Fibroblast of lung (primary cell): ENCODE data around the gene BAIAP3. TPM values are rescaled to one million over a fixed set of nuclear protein-coding genes. Genes with fewer than 3 reads are reported as not detected.

Source experiments
- DNase-seq, 2 donors: peaks; one replicate each; pipeline versions ENCODE4 v3.0.0 to v3.0.0-alpha.2; 2010; ENCODE audit warnings: low read depth in 2 of 2
- H2AFZ ChIP-seq: 2 replicates; pipeline ENCODE4 v1.5.1; 2012; ENCODE audit warnings: low read length, control low read depth, inconsistent platforms
- H3K27ac ChIP-seq: 2 replicates; pipeline ENCODE4 v1.5.1; 2011; ENCODE audit warnings: low read length, control low read depth; ENCODE audit not compliant: insufficient read depth
- H3K27me3 ChIP-seq: 2 replicates; pipeline ENCODE4 v1.5.1; 2011; ENCODE audit warnings: mild to moderate bottlenecking, low read length; ENCODE audit not compliant: control insufficient read depth, insufficient read depth
- H3K36me3 ChIP-seq: 2 replicates; pipeline ENCODE4 v1.5.1; 2011; ENCODE audit warnings: low read length; ENCODE audit not compliant: control insufficient read depth, insufficient read depth
- H3K4me1 ChIP-seq: 2 replicates; pipeline ENCODE4 v1.5.1; 2011; ENCODE audit warnings: low read length; ENCODE audit not compliant: control insufficient read depth, insufficient read depth; ENCODE audit errors: extremely low read depth
- H3K4me2 ChIP-seq: 2 replicates; pipeline ENCODE4 v1.5.1; 2011; ENCODE audit warnings: low read length, control low read depth; ENCODE audit not compliant: insufficient read depth; ENCODE audit errors: extremely low read depth
- H3K4me3 ChIP-seq, 4 experiments: fragments of 200-600 bp in 1 of 4; sonication (generic) in 1 of 4; replicated peaks in 1 of 4; 2 replicates each; pipeline ENCODE4 v1.5.1; 2011 to 2016; ENCODE audit warnings: low read length in 4 of 4, low read depth in 3 of 4, mild to moderate bottlenecking in 3 of 4, control low read depth in 2 of 4, inconsistent platforms in 1 of 4, mixed read lengths in 1 of 4; ENCODE audit not compliant: insufficient read depth in 1 of 4; ENCODE audit errors: control extremely low read depth in 1 of 4
- H3K79me2 ChIP-seq: 2 replicates; pipeline ENCODE4 v1.5.1; 2012; ENCODE audit warnings: mild to moderate bottlenecking, low read length, inconsistent platforms; ENCODE audit not compliant: control insufficient read depth, insufficient read depth
- H3K9ac ChIP-seq: 2 replicates; pipeline ENCODE4 v1.5.1; 2011; ENCODE audit warnings: mild to moderate bottlenecking, low read length, control low read depth; ENCODE audit not compliant: insufficient read depth
- H3K9me3 ChIP-seq: 2 replicates; pipeline ENCODE4 v1.5.1; 2012; ENCODE audit warnings: low read depth, low read length; ENCODE audit not compliant: control insufficient read depth, insufficient read depth
- H4K20me1 ChIP-seq: 2 replicates; pipeline ENCODE4 v1.5.1; 2011; ENCODE audit warnings: low read length; ENCODE audit not compliant: control insufficient read depth, insufficient read depth; ENCODE audit errors: extremely low read depth
- CTCF ChIP-seq, 2 donors: IDR thresholded peaks in 1 of 2; conservative IDR thresholded peaks in 1 of 2; 1 replicate in 1 of 2; 2 replicates in 1 of 2; pipeline ENCODE4 v1.5.1; 2011 to 2012; ENCODE audit warnings: low read length in 2 of 2, control low read depth in 1 of 2, inconsistent platforms in 1 of 2, low read depth in 1 of 2, mild to moderate bottlenecking in 1 of 2
- EZH2 ChIP-seq: IDR thresholded peaks from 2 replicates; pipeline ENCODE4 v1.5.1; 2012; ENCODE audit warnings: low read length, control low read depth, mild to moderate bottlenecking; ENCODE audit errors: missing control alignments
- polyA plus RNA-seq, 2 donors: library from polyadenylated mRNA; depleted of rRNA in 1 of 2; stranded (reverse) in 1 of 2; unstranded in 1 of 2; fragments of >200 nt; gene quantifications; 2 replicates each; pipeline ENCODE4 v1.2.1, GENCODE V29; 2011 to 2012; ENCODE audit warnings: missing spikeins in 1 of 2
- total RNA-seq: library from RNA; depleted of rRNA; stranded (reverse); fragments of >200 nt; gene quantifications from 2 replicates; pipeline ENCODE4 v1.2.1, GENCODE V29; 2014

The BAIAP3 gene
- total and polyA plus RNA-seq, 2 donors (not counting 1 experiment from before 2014, with no cell fraction given), result 0.22 to 0.83 TPM

- Histone ChIP-seq H3K36me3 (no peaks in the 10 kb centered on the region), H2AFZ (no peak overlapping the region), H3K79me2 (no peaks in the 10 kb centered on the region), H3K4me1 (peaks cover 5% of the 10 kb centered on the region), H3K9ac (no peak overlapping the region), H3K4me2 (no peak overlapping the region), H3K27ac (no peak overlapping the region), H3K9me3 (no peaks in the 10 kb centered on the region), H4K20me1 (no peaks in the 10 kb centered on the region), H3K27me3 (no peaks in the 10 kb centered on the region), H3K4me3 (no peak overlapping the region)
- TF ChIP-seq CTCF (conservative IDR thresholded peaks at IDR 0.05 in 1 of 2, IDR thresholded peaks at IDR 0.05 in 1 of 2; ENCODE audit: low read depth in 1 of 2, low read length in 2 of 2), result no peak
- TF ChIP-seq EZH2, result no peak
- no peak for DNase-seq
Observed at GRCh38 chr16:1299868-1300203, 33.6 kb upstream of the BAIAP3 start.

- Histone ChIP-seq H3K27me3 (no peaks in the 10 kb centered on the region), H3K4me3 (peak overlapping the region in 1 of 4 experiments; percentile 10), H2AFZ (no peak overlapping the region), H3K4me2 (peak overlapping the region; percentile 35), H3K27ac (no peak overlapping the region), H3K79me2 (no peaks in the 10 kb centered on the region), H3K36me3 (no peaks in the 10 kb centered on the region), H3K4me1 (peaks cover 5% of the 10 kb centered on the region), H3K9me3 (no peaks in the 10 kb centered on the region), H3K9ac (no peak overlapping the region), H4K20me1 (no peaks in the 10 kb centered on the region)
- no peak for TF ChIP-seq EZH2
- peak; percentile 66 to 75 for TF ChIP-seq CTCF (conservative IDR thresholded peaks at IDR 0.05 in 1 of 2, IDR thresholded peaks at IDR 0.05 in 1 of 2; ENCODE audit: low read depth in 1 of 2, low read length in 2 of 2)
- DNase-seq, result peak in 1 of 2 donors; percentile 18
Observed at GRCh38 chr16:1300664-1301476, 32.6 kb upstream of the BAIAP3 start.

- peaks cover 5% of the 10 kb centered on the region for H3K4me1 ChIP-seq
- no peak overlapping the region for H3K4me2 ChIP-seq
- no peaks in the 10 kb centered on the region for H3K36me3 ChIP-seq
- no peak overlapping the region for H3K4me3 ChIP-seq
- TF ChIP-seq CTCF (conservative IDR thresholded peaks at IDR 0.05 in 1 of 2, IDR thresholded peaks at IDR 0.05 in 1 of 2; ENCODE audit: low read depth in 1 of 2, low read length in 2 of 2) (no peak), EZH2 (no peak)
- no peak overlapping the region for H3K9ac ChIP-seq
- DNase-seq, result no peak
- no peaks in the 10 kb centered on the region for H4K20me1 ChIP-seq
- H3K27me3 ChIP-seq, result no peaks in the 10 kb centered on the region
- H3K9me3 ChIP-seq, result no peaks in the 10 kb centered on the region
- H3K79me2 ChIP-seq, result no peaks in the 10 kb centered on the region
- H2AFZ ChIP-seq, result no peak overlapping the region
- H3K27ac ChIP-seq, result no peak overlapping the region
Observed at GRCh38 chr16:1301562-1301961, 31.9 kb upstream of the BAIAP3 start.
